Measurements from ENCODE around the gene TMEM271.

TMEM271 gene, protein sequence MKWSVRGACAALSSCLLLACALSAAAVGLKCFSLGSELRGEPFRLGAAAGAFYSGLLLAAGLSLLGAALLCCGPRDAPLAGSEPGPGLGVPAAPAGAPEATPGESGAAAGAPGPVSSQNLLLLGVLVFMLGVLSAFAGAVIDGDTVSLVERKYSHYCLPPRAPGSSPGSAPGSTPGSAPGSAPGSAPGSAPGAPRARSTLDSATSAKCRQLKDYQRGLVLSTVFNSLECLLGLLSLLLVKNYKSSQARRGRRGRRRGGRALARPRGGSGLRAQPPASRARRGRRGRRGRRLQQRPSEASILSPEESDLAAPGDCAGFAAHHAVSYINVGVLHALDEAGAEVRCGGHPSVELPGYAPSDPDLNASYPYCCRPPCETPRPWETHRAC

DNA sequence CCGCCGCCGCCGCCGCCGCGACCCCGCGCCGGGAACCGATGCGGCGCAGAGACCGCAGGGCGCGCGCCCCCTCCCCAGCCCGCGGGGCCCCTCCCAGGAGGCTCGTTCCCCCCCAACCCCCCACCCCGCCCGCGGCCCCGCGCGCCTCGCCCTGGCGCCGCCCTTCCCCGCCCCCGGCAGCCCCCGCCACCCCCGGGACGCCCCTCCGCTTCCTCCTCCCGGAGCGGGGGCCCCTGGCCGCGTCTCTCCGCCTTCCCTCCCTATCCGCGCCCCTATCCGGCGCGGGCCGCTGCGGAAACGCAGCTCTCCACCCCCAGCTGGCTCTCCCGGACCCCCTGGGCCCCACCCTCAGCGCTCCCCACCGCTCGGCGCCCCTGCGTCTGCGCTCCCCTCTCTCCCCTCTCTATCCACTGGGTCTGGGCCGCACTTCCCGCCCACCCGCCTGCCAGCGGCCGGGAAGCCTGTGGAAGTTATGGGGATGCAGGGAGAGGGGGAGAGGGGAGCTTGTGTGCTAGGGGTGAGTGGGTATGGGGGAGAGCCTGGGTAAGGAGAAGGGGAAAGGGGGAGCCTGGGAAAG lies at the start of gene TMEM271:
Gene TMEM271 (minus strand): TSS at position 51 of the 577 bp plus-strand sequence. CDS start 233 bp downstream, outside the sequence.
- DNase-seq = no peak

DNA sequence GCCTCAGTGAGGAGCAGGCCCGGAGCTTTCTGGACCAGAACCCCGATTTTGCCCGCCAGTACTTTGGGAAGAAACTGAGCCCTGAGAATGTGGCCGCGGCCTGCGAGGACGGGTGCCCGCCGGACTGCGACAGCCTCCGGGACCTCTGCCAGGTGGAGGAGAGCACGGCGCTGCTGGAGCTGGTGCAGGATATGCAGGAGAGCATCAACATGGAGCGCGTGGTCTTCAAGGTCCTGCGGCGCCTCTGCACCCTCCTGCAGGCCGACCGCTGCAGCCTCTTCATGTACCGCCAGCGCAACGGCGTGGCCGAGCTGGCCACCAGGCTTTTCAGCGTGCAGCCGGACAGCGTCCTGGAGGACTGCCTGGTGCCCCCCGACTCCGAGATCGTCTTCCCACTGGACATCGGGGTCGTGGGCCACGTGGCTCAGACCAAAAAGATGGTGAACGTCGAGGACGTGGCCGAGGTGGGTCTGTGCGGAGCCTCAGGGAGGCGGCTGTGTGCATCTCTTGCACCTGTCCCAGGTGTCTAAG lies 49.6 kb upstream of the TMEM271 start:
- no peak for DNase-seq

DNA sequence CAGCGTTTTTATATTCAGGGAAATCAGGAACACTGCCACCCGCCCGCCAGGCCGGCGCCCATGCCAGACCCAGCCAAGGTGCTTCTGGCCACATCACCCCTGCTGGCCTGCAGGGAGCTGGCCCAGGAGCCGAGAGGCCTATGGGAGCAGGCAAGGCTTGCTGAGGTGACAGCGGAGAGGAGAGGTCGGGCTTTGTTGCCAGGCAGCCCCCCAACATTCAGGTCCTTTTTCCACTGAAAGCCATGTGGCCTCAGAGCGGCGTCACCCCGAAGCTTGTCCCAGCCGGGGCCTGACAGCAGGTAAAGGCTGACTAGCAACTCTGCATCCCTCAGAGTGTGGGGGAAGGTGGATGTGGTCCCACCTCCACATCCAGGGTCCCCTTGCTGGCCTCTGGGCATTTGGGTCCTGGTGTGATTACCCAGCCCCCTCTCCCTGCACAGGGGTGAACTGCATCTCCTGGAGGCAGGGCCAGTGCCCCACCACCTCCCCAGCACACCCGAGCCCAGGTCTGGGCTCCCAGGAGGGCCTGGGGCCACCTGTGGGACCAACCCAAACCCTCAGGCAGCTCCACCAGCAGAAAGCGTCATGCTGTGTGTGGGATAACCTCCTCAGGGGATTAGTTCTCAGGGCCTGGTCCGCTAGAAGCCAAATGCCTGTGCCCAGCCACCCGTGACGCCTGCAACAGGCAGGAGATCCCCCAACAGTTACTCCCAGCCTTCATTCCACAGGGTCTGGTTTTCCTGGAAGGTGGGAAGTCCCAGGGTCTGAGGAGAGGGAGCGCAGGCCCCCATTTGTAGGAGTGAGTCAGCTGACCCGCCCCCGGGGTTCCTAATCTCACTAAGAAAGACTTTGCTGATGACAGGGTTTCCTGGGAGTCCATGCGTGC lies 48.9 kb upstream of the TMEM271 start, which contains the start of gene PDE6B:
Gene PDE6B (plus strand): TSS at position 869 of the 886 bp plus-strand sequence. CDS start 54 bp downstream, outside the sequence.
- DNase-seq = no peak

DNA sequence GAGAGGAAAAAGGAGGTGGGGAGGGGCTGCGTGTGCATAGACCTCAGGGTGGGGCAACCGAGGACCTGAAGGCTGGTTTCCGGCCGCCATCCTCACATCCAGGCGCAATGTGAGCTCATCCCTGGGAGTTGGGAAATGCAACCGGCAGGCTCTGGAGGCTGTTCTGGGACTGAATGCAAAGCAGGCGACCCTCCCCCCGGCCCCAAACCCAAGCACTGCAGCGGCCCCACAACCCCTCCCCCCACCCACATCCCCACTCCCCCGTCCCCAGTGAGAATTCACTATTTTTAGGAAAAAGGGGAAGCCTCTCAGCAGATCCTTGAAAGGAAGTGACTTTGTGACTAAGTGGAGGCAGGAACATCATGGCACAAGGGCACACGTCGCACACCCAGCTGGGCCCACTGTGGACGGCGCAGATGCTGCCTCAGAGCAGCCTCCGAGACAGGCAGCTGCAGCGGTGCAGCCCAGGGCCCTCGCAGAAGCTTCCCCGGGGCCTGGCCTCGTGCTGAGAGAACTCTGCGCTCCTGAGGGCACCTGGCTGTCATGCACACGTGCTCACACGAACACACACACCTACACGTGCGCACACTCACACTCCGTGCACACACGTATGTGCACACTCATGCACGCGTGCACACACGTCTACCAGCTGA lies 47.9 kb upstream of the TMEM271 start:
- DNase-seq = no peak

DNA sequence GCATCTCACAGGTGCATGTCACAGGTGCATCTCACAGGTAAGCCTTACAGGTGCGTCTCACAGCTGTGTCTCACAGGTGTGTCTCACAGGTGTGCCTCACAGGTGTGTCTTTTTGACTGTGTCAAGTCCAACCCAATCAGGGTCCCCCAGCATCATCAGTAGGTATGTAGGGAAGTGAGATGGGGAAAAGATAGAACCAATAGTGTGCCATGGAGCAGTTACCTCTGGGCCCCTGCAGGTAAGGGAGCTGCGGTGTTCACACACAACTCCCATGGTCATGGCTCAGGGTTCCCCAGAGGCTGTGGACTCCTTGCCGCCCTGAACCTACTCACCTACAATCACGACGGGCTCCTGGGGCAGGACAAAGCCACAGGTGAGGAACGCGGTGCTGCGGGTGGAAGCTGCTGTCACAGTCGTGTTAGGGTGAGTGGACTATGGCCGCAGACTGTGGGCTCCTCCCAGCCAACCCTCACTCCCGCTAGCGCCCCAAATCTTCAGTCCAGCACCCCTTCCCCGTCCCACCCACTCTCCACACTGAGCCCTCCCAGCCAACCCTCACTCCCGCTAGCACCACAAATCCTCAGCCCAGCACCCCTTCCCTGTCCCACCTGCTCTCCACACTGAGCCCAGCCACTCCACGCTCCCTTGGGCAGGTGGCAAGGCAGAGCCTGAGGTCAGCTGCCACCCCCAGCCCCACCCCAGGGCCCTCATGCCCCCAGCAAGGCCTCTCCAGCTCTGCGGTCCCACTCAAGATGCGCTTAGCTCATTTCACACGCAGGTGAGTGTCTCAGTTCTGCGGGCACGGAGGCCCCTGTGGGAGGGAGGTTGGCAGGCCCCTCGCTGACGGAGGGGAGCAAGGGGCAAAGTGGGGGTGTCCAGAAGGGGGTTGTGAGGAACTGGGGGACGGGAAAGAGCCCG lies 47.2 kb upstream of the TMEM271 start:
- DNase-seq = no peak

DNA sequence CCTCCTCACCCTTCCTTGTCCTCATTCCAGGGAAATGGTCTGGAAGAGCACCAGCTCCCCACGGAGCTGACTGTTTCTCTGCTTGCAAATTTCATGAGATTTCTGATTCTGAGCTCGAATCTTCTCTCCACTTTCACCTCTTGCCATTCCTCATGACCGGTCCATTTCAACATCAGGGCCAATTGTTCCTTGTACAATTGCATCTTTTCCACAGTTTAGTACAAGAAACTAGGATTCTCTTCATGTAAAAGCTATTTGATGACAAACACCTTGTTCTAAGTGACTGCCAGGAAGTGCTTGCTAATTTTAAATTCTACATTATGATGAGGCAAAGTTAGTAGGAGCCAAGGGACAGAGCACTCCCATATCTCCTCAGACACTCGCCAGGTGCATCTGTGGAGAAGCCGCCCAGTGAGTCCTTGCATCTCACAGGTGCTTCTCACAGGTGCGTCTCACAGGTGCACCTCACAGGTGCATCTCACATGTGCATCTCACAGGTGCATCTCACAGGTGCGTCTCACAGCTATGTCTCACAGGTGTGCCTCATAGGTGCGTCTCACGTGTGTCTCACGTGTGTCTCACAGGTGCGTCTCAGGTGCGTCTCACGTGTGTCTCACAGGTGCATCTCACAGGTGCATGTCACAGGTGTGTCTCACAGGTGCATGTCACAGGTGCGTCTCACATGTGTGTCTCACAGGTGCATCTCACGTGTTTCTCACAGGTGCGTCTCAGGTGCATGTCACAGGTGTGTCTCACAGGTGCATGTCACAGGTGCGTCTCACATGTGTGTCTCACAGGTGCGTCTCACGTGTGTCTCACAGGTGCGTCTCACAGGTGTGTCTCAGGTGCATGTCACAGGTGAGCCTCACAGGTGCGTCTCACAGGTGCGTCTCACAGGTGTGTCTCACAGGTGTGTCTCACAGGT lies 46.2 kb upstream of the TMEM271 start:
- no peak for DNase-seq

DNA sequence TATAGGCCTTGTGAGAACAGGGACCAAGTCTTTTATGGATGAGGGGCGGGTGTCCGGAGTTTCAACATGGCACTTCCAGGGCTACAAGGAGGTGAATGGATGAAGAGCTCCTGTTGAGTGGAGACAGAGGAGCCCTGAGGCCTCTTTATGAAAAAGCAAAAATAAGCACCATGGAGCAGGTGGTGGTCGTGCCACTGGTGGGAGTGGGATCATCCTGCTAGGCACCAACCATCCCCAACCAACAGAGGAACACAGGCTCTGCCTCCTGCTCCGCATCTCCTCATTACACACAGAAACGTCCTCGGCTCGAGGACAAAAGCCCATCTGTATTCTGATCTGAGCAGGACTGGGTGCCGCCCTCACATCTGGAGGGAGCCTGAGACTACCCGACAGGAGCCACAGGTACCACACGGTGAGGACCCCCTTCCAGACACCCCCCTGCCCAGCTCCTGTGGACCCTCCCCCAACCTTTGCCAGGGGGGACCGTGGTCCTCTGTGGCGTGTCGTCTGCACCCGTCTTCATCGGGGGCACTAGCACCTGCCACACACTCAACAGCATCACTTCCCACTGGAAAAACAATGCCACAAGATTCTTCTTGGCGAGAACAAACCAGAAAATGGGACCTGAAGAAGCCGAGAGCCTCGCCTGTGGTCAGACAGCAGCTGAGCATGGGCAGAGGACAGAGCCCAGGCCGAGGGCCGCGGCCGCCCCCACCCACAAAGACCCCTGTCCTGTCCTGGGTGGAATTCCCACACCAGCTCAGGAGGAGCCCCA lies 45.4 kb upstream of the TMEM271 start:
- DNase-seq = no peak

DNA sequence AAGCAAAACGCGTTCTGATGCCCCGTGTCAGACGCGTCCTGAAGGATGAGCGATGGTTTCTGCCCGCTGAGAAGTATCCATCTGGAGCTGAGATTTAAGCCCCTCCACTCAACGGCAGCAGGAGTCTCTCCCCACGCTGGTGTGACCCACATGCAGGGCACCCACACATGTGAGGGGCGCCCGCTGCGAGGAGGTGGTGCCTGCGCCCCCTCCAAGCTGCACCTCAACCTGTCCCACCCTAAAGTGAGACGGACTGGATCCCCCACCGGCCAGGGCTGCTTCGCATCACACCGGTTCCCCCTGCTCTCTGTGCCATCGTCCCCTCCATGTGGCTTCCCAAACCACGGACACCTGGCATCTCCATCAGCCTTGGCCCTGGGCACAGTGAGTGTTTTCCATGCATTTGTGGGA lies 44.8 kb upstream of the TMEM271 start:
- no peak for DNase-seq

DNA sequence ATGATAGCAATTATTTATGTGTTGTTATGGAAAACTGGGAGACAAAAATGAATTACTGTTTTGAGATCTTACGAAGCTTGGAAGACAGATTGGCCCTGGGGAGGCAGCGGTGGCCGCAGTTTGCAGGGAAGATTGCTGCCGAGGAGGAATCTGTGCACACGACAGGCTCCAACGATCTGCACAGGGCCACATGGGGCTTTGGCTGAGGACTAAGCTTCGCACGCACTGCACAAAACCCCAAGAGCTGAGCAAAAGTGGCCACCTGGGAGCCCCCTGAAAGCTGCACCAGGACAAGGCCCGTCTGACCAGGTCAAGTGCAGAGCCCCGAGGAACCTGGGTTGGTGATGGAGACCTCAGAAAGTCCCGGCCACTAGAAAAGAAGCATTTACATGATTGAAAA lies 44.1 kb upstream of the TMEM271 start:
- DNase-seq = no peak

DNA sequence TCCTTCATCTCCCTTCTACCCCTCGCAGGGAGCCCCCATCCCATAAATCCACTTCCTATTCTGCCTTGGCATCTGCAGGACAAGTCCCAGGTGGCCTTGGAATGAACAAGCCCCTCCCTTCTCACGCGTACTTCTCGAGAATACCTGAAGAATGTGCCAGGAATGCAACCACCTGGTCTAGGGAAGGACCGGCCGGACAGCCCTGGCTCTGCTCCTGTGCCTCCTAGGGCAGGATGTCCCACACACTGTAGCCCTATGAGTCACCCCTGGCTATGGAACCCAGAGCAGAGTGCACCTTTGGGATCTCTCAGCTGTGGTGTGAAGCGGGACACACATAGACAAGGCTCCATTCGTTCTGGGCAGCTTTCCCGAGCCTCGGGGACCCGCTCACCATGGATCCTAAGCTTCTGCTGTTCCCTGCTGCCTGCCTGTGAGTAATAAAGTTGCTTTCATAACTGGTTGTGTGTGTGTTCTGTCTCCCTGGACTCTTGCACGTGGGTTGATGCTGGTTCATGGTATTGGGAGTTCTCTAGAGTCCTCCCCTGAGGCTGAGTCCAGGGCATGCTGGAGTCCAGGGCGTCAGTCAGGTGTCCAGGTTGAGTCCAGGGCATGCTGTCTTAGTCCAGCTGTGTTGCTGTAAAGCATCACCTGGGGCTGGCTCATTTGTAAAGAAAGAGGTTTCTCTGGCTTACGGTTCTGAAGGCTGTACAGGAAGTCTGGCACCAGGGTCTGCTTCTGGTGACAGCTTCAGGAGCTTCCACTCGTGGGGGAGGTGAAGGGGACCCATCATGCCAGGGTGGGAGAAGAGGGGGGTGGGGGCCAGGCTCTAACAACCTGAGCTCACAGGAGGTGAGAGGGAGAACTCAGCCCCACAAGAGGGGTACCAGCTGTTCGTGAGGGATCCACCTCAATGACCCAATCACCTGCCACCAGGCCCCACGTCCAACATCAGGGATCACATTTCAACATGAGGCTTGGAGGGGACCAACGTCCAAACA lies 41.8 kb upstream of the TMEM271 start:
- no peak for DNase-seq

DNA sequence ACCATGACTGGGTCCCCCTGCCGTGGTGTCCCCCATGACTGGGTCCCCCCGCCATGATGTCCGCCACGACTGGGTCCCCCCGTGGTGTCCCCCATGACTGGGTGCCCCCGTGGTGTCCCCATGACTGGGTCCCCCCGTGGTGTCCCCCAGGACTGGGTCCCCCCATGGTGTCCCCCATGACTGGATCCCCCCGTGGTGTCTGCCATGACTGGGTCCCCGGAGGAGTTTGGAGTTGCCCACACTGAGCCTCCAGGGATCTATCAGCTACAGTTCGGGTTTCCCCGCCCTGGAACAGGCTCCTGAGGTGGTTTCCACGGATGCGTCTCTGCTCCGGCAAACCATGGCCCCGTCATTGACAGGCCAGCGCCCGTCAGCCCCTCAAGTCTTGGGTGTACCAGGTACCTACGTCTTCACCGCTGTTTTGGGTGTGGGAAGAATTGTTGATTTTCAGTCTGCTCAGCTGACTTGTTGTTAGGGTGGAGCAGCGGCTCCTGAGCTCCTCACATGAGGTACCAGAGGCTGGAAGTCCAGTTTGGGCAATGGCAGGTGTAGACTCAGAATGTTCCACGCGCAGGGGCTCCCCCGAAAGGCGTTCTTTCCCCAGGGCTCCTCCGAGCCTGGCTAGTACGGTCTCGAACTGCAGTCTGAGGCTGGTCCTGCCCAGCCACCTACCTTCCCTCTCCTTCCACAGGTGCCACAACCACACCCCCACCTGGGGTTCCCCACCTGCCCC lies 41.0 kb upstream of the TMEM271 start:
- DNase-seq = no peak

DNA sequence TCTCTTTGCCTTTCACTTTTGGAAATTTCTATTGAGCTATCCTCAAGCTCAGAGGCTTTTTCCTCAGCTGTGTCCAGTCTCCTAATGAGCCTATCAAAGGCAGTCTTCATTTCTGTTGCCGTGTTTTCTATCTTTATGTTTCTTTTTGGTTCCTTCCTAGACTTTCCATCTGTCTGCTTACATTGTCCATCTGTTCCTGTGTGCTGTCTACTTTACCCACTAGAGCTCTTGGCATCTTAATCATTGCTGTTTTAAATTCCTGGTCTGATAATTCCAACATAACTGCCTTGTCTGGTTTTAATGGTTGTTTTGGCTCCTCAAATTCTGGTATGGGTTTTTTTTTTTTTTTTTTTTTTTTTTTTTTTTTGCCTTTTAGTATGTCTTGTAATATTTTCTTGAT lies 40.0 kb upstream of the TMEM271 start:
- DNase-seq = no peak

DNA sequence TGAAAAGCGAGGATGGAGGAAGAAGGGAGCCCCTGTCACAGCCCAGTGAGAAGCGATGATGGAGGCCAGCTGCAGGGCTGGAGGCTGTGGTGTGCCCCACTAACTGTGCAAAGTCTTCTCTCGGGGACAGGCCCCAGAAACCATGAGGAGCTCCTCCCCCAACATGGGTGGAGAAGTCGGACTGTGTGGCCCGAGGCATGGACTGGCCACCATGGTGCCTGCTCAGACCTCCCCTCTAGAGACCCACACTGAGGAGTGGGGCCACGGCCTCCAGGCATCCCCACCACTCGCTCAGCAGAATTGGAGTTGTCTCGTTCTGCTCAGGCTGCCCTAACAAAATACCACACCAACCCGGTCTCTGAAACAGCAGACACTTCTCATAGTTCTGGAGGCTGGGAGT lies 37.0 kb upstream of the TMEM271 start:
- DNase-seq = no peak

DNA sequence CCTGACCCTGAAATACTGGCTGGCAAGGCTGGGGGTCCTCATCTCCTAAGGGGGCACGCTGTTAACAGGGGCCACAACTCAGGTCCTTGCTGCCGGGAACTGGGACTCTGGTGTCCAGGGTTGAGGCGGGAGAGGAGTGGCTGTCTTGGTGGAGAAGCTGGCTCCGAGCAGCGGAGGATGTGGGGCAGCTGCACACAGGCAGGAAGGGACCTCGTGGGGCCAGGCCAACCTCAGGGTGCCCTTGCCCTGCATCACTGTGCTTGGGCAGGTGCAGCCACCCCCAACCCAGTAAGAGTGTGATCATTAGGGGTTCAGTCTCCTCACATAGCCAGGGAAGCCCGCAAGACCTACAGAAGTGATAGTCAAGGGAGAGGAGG lies 36.6 kb upstream of the TMEM271 start:
- no peak for DNase-seq

DNA sequence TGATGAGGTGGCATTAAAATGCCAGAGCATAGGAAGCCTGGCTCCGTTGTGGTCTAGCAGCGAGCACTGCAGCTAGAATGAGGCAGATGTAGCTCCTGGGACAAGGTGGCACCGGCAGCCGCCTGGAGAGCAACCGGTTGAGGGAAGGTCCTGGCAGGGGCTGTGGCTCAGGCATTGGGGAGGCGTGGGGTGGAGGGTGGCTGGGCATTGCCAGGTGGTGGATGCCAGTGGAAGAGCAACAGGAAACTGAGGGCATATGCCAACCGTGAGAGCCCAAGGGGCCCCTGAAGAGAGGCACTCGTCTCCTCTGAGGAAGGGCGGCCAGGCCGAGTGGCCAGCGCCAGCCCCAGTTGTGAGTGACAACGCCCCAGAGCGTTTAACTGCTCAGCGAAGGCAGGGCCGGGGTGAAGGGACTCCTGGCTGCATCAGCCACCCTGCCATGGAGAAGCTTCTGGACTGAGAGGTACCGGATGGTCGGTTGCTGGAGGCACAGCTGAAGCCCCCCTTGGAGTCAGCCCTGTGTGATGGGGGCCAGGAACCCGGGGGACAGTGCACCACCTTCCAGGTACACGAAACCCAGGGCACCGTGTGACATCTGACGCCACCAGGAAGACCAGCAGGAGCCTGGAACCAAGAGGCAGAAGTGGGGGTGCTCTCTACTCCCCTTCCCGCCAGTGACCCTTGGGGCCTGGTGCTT lies 36.1 kb upstream of the TMEM271 start:
- no peak for DNase-seq

DNA sequence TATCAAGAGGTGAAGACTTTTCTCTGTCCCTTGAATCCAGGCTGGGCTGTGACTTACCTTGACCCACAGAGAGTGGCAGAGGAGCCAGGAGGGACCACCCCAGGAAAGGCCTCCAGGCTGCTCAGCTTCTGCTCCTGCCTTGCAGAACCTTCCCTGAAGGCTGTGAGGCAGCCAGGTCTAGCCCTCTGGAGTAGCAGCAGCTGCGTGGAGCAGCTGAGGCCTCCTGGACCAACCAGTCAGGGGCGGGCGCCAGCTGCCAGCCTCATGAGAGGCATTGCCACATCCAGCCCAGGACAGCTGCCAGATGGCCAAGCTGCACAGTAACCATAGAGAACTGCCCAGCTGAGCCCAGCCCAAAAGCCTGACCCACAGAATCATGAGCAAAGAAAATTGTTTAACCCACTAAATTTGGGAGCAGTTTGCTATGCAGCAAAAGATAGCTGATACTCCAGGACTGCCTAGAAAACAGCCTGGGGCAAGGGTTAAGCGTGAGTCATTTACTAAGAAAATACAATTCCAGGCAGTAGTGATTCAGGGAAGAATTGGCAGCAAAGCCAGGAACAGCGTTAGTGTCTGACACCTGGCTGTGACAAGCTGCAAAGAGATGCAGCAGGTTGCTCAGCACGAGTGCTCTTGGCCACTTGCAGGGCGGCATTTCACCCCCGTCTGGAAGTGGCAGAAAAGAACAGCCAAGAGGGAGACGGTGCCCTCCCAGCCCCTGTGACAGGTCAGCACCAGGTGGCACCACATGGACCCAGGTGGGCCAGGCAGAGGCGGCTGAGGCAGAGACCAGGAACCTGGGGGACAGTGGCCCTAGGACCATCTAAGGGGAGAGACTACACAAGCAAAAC lies 34.5 kb upstream of the TMEM271 start:
- no peak for DNase-seq
